Ramos (cell line): ENCODE results near the gene ACSL6.

Experiments
- in situ Hi-C: fragments of 300-500 bp; cut with MboI; formaldehyde crosslinking; loops from one replicate; pipeline ENCODE4 v1.14.3; 2022; ENCODE audit warnings: low sequenced_read_pairs; ENCODE audit not compliant: unreplicated experiment

The ACSL6 gene, protein sequence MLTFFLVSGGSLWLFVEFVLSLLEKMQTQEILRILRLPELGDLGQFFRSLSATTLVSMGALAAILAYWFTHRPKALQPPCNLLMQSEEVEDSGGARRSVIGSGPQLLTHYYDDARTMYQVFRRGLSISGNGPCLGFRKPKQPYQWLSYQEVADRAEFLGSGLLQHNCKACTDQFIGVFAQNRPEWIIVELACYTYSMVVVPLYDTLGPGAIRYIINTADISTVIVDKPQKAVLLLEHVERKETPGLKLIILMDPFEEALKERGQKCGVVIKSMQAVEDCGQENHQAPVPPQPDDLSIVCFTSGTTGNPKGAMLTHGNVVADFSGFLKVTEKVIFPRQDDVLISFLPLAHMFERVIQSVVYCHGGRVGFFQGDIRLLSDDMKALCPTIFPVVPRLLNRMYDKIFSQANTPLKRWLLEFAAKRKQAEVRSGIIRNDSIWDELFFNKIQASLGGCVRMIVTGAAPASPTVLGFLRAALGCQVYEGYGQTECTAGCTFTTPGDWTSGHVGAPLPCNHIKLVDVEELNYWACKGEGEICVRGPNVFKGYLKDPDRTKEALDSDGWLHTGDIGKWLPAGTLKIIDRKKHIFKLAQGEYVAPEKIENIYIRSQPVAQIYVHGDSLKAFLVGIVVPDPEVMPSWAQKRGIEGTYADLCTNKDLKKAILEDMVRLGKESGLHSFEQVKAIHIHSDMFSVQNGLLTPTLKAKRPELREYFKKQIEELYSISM

DNA sequence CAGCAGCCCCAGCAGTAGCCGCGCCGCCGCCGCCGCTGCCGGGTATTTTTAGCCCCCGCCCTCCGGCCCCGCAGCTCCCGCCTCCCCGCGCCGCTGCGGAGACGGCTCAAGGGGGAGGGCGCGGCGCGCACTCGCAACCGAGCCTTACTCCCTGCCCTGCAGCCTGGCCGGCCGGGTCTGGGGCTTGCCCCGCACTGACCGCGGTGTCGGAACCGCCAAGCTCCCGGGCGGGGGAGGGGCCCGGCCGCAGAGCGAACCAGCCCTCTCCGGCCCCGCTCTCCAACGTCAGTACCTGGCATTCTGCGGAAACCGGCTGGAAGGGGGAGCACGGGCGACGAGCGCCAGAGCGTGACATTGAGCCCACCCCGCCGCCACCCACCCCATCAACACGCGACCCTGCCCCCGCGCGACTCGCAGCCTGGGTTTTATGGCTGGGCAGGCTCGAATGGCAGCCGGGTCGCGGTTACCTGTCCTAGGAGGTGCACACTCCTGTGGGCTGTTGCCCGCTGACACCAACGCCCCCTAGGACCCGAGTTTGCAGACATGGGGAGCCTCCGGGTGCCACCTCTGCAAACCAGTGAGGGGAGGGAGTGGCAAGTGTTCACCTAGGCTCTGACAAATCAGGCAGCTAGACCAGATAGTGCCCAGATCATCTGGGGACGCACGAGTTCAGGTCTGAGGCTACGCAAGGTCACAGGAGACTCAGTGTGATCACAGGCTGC lies at the start of gene ACSL6:
Gene ACSL6, minus strand, starts transcription at position 37 of the 722 bp plus-strand sequence. CDS start 105 bp downstream, outside the sequence.
- in situ Hi-C loops = loop anchor here (25.0 kb wide), 1 partner anchor 899 kb away; no protein-coding TSS in a partner anchor

DNA sequence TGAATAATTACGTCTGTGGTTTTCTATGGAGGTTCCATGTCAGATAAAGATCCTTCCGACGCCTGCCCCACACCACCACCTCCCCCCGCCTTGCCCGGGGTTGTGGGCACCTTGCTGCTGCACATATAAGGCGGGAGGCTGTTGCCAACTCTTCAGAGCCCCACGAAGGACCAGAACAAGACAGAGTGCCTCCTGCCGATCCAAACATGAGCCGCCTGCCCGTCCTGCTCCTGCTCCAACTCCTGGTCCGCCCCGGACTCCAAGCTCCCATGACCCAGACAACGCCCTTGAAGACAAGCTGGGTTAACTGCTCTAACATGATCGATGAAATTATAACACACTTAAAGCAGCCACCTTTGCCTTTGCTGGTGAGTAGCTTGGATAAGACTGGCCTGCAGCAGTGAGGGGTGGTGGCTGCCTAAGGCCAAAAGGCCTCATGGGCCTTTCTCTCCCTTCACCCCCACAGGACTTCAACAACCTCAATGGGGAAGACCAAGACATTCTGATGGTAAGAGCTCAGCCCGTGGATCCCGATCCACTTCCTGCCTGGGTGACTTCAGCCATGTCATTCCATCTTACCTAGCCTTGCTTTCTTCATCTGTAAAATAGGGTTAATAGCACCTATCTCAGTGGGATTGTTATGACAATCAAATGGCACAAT lies 49.2 kb upstream of the ACSL6 start, which contains the start of gene IL3:
Gene IL3, plus strand, starts transcription at position 155 of the 661 bp plus-strand sequence. Its CDS starts 52 bp downstream, at position 207.
- in situ Hi-C loops = loop anchor here (10.0 kb wide), 1 partner anchor 444 kb away; no protein-coding TSS in a partner anchor

DNA sequence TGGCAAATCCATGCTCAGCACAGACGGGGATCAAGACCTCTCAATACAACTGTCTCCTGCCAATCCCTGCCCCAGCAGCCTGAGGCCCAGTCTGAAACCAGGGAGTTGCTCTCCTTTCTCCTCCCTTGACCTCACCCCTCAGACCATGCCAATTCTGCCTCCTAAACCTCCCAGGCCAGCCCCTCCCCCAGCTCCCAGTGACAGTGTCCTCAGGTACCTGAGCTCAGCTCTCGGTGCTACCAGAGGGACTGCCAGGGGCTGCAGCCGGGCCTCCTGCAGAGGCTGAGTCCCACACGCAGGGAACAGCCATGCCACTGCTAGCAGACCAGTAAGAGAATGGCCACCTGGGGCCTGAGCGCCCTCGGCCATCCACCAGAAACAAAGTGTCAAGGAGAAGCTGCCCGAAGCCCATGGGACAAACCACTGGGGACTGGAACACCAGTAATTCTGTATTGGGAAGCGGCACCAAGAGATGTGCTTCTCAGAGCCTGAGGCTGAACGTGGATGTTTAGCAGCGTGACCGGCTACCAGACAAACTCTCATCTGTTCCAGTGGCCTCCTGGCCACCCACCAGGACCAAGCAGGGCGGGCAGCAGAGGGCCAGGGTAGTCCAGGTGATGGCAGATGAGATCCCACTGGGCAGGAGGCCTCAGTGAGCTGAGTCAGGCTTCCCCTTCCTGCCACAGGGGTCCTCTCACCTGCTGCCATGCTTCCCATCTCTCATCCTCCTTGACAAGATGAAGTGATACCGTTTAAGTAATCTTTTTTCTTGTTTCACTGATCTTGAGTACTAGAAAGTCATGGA lies 48.4 kb upstream of the ACSL6 start:
- in situ Hi-C loops = loop anchor here (10.0 kb wide), 1 partner anchor 445 kb away; no protein-coding TSS in a partner anchor

DNA sequence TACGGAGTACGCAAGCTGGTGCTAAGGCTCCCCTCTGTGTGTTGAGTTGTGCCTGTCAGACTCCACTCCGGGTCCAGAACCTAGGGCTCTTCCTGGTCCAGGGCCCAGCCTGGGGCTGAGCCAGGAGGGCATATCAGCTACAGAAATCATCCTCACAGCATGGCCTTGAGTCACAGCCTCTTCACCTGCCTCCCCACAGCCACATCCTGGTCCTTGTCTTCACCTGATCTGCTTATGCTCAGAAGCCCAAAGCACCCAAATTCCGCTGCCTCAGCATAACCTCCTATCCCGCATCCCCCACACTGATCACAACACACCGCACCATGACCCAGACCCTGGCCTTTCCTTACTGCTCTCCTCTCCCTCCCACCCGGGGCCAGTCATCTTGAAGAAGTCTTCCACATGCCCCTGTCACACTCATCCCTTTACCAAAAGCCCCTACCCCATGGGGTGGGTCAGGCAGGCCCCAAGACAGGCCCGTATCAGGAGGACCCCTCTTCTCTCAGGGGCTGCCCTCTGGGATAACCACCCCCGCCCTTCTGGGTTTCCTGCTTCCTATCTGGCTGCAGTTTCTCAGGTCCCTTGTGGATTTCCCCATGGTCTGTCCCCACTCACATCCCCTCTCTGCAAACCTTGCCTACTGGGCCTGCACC lies 47.7 kb upstream of the ACSL6 start:
- in situ Hi-C loops = no loop called here

DNA sequence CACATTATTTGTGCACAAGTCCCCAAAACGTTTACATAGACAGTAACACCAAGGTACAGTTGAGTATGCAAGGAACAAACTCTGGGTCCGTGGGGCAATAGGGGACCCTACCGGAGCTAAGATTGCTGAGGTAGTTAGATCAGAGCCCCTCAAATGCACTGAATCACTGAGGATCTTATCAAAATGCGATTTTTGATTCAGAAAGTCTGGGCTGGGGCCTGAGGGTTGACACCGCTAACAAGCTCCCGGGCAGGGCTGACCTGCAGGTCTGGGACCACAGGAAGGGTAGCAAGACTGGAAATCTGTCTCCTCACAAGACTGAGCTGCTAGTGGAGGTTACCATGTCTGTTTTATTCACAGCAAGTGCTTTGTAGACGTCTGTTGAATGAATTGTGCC lies 47.2 kb upstream of the ACSL6 start:
- in situ Hi-C loops = no loop called here

DNA sequence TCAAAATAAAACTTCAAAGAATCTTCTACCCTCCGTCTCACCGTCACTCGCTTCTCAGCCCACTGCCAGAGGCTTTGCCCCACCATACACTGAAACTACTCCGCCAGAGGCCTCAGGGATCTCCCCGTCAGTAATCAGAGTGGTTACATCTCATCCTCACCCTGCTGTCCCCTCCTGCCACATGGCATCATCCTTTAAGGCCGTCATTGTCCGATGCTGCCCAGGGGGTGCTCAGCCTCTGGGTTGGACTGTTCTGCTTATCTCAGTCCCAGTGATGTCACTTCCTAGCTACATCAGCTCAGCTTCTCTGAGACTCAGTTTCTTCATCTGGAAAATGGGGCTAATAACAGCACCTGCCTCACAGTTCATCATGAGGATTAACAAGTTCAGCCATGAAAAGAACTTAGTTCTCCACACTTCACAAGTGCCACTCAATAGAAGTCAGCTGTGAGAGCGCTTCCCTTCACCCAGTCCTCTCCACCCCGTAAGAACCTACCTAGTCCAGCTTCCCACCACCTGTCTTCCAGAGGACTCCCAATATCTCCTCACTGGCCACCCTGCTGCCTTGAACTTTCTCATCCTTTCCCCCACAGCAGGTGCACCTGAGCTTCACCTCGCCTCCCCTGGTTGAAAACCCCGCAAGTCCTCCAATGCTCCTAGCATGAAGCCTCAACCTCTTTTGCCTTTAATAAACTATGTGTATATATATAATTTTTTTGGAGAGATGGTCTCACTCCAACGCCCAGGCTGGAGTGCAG lies 46.2 kb upstream of the ACSL6 start:
- in situ Hi-C loops = no loop called here

DNA sequence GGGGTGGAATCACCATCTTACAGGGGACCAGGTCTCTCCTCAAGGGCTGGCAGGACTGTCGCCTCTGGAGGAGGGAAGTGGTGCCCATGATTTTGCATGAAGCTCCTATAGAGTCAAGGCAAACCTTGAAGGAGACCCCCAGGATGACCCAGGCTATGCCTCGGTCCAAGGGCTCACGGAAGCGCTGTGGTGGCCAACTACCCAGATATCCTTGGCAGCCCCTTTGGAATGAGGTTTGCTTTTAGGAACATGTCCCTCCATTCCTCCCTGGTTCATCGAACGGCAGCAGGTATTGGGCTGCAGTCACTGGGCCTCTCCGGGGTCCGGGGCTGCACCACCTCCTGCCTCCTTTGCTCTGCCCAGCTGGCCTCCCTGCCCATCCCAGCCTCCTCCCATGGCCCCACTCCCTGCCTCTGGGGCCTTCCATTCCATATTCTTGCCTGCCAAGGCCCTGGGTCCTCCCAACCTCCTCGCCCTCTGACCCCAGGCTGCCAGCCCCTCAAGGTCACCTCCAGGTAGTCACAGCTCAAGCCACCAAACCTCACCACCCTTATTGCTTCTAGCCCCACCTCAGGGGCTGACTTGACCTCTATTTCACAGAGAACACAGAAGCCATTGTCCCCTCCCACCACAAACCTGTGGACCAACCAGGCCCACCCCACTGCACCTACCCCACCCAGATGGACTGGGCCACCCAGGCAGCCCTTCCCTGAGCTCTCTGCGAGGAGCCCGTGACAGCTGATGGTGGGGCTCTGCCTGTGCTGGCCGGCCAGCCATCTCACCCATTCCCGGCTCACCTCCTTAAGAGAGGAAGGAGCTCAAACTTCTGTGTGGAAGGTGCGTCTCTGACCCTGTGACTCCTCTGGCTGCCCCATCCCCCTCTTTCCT lies 45.4 kb upstream of the ACSL6 start:
- in situ Hi-C loops = no loop called here

DNA sequence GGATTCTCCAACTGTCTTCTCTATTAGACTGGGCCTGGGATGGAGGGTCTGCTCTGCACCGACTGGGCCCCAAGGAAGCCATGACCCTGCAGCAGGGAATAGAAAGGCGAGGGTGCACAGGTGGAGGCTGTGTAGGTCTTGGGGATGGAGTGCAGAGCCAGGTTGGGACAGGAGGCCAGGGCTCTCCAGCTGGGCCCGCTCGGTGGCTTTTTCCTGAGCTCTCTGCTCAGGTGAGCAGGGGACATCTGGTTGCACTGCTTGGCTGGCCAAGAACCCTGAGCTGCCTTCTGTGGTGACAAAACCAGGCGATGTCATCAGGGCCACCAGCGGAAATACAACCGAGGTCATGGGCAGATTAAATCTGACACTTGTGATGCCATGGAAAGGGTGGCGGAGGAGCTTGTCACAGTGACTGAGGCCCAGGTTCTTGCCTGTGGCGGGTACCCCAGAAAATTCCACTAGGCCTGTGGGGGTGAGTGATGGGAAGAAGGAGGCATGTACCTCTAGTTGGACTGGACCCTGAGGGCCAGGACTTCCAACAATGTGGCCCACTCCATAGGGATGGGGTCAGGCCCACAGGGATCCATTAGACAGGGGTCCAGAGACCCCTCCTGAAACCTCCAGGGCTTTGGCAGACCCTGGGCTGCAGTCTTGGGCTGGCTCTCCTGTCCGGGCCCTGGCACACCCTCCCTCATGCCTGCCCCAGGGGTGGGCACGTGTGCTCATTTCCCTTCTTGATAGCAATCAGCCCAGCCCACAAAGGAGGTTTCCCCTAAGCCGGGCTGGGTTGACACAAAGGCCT lies 44.6 kb upstream of the ACSL6 start:
- in situ Hi-C loops = no loop called here

DNA sequence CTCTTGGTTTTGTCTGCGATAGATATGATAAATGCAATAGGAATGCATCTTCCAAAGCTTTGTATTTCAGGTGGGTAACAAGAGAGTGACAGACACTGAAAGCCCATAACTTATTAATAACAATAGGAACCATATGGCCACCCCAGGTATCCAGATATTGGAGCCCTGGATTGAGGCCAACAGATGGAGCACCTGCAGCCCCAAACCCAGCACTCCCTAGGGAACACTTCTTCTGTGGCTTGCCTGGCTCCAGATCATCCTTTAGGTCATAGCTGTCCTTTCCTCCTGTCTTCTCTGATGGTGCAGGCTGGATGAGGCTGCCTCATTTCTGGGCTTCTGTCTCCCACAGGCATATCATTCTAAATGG lies 44.0 kb upstream of the ACSL6 start:
- in situ Hi-C loops = no loop called here

DNA sequence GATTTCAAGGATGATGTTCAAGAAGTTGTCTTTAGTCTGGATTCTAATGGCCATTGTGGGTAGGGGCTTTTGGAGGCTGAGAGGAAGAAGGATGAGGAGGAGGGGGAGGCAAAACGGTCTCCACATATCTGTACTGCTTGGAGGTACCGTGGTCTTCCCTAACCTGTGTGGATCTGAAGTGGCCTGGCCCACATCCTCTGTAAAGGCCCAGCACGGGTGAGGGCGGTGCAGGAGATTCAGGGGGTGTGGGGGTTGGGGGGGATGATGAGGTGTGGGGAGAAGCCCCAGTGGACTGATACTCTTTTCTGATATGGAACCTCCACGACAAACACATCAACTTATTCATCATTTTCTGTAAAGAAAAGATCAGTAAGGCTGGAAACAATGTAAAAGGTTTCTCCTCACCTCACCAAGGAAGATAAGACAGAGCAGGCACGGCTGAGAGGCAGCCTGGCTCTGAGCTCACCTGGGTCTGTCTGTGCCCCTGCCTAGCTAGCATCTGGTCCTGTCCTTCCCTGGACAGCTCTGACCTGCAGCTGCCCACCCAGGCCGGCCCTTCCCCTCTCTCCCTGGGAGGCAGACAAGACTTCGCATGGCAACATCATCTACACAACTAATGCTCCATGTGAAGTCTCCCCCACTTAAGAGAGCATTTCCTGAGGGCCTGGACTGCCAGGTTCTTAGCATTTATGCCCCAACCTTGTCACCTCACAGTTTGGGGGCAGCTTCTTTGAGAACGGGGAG lies 43.4 kb upstream of the ACSL6 start:
- in situ Hi-C loops = no loop called here

DNA sequence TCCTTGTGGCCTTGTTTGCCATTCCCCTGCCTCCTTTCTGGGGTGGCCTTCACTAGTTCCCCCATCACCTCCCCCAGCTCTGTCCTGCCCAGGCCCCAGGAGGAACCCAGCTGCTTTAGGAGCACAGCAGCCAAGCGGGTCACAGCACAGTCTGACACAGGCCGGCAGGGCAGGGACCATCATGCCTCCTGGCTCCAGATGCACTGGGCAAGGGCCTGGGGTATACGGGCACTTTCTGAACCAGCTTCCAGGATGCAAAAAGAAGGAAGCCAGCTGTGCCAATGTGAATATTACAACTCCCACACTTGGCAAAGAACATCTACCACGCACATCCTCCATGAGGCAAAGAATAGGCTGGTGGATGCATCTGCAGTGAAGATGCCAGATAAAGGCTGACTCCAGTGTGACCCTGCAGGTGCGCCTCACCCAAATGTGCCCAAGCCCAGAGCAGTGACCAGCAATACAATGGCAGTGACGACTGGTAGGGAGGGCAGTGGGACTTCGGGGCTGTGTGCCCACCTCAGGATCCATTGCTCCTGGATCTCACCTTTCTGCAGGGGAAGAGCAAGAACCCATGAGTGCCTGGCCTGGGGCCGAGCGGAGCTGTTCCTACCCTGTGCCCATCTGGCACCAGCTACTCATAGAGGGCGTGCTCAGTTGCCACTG lies 42.7 kb upstream of the ACSL6 start:
- in situ Hi-C loops = no loop called here

DNA sequence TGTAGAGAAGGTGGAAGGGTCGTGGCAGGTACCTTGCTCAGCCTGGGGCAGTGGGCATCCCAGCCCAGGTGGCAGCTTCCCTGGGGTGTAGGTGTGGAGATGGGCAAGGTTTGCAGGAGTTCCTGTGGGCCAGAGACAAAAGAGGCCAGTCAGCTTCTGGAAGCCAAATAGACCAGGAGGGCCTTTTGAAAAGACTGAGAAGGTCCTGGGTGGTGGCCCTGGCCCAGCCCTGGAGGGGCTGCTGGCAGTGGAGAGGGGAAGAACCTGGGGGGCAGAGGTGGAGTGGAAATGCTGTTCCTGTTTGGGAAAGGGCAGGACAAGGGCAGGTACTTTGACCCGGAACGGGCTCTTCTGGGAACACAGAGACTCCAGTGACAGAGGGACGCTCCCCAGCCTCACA lies 42.0 kb upstream of the ACSL6 start:
- in situ Hi-C loops = no loop called here

DNA sequence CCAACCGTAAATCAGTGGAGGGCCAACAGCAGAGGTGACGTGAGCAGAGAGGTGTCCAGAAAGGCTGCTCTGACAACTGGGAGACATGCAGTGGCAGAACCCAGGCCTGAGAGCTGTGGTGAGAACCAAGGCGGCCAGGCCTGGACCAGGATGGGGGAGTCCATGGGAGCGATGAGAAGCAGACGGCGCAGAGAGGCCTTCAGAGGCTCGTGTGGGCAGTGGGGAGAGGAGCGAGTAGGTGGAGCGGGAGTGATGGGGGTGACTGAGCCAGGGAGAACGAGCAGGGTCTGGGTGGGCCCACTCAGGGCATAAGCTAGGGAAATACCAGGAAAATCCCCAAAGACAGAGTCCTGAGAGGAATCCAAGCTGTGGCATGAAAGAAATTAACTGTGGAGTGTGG lies 41.1 kb upstream of the ACSL6 start:
- in situ Hi-C loops = no loop called here

DNA sequence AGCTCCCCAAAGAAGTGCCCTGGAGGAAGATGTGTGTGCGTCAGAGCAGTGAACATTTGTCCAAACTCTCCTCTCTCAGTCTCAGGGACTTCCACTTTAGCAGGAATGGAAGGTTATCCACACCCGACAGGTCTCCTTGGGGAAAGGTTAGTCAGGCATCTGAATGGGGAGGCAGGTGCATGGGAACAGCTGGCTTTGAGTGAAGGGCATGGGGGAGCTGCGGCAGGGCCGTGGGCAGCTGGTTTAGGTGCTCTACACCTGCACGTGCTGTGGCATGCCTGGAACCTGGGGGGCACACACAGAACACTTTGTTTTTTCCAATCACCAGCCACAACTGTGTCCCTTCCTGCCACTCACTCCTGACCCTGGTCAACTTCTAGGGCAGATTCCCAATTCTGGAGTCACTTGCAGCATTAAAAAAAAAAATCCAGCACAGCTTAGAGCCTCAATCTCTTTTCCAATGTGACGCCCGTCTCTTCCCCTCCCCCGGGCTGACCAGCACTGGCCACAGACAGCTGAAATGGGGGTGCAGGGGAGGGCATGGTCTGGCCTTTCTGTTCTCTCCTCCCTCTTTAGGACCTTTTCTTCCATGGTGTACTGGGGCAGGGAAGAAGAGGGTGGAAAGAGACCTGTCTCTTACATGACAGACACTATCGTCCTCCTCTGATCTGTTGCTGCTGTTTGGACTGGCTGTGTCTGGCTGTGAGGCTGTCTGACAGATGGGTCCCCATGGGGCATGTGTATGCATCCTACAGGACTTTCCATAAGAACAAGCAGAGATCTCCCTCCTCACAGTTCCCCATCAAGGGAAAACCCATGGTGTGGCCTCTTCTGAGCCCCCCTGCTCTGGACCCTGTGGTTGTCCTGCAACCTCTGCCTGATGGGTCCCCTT lies 39.4 kb upstream of the ACSL6 start:
- in situ Hi-C loops = no loop called here
